GM12878 (cell line): ENCODE measurements around the gene TMEM163. TPM values are rescaled to one million over a fixed set of nuclear protein-coding genes. Genes with fewer than 3 reads are reported as not detected.

Experiments
- ATAC-seq: fragments of 200-7000 bp; cut with Tn5 transposase; 3 replicates; pipeline ENCODE4 v1.9.1; 2020; ENCODE audit warnings: mild to moderate bottlenecking, moderate library complexity
- BruUV-seq: library from RNA; stranded (reverse); fragments of 400-500 nt; replicated peaks from 2 replicates; lab custom pipeline; 2021; lab: Mats Ljungman, UMichigan
- CTCF ChIA-PET: fragments of 300-600 bp; sonication (Branson Sonifier 250); formaldehyde crosslinking; extraction: SDS; loops from one replicate; lab custom pipeline; 2021; ENCODE audit warnings: inconsistent platforms; lab: Yijun Ruan, JAX
- POLR2A ChIA-PET: fragments of 350-600 bp; formaldehyde crosslinking; extraction: SDS; loops from one replicate; lab custom pipeline; 2021; ENCODE audit warnings: inconsistent platforms; lab: Charles Lee
- RAD21 ChIA-PET: fragments of 300-600 bp; sonication (Branson Sonifier 250); formaldehyde crosslinking; loops from one replicate; lab custom pipeline; 2023; ENCODE audit warnings: antibody characterized with exemption; ENCODE audit not compliant: unreplicated experiment; lab: Charles Lee
- SMC1A ChIA-PET: fragments of 300-600 bp; sonication (Branson Sonifier 250); formaldehyde crosslinking; loops from one replicate; lab custom pipeline; 2023; ENCODE audit not compliant: unreplicated experiment, uncharacterized antibody; lab: Charles Lee
- DNase-seq: peaks from one replicate; pipeline ENCODE4 v3.0.0-alpha.2; 2011; ENCODE audit warnings: low read depth, low spot score
- FAIRE-seq: peaks from 3 replicates; lab custom pipeline; 2011; peaks lifted over from hg19 to GRCh38; lab: Jason Lieb, UNC
- H2AFZ ChIP-seq: 2 replicates; pipeline ENCODE4 v1.6.0; 2011; ENCODE audit warnings: low read depth, low read length, control low read depth; ENCODE audit not compliant: control insufficient read depth
- H3K27ac ChIP-seq: 2 replicates; pipeline ENCODE4 v1.5.1; 2011; ENCODE audit warnings: control low read depth; ENCODE audit not compliant: control insufficient read depth, insufficient read depth
- H3K27me3 ChIP-seq, 2 experiments: replicated peaks in 1 of 2; 2 replicates each; pipeline versions ENCODE4 v1.6.0 to v1.6.1; 2011; ENCODE audit warnings: low read length in 1 of 2; ENCODE audit not compliant: control insufficient read depth in 2 of 2, insufficient read depth in 2 of 2
- H3K36me3 ChIP-seq, 2 experiments: 2 replicates each; pipeline ENCODE4 v1.5.1; 2011; ENCODE audit warnings: low read length in 1 of 2; ENCODE audit not compliant: control insufficient read depth in 2 of 2, insufficient read depth in 2 of 2
- H3K4me1 ChIP-seq: 2 replicates; pipeline ENCODE4 v1.6.1; 2011; ENCODE audit warnings: mild to moderate bottlenecking, low read length, moderate library complexity, mixed read lengths; ENCODE audit not compliant: control insufficient read depth, insufficient read depth
- H3K4me2 ChIP-seq: 2 replicates; pipeline ENCODE4 v1.6.0; 2011; ENCODE audit warnings: control low read depth; ENCODE audit not compliant: control insufficient read depth, insufficient read depth
- H3K4me3 ChIP-seq: fragments of 200-600 bp; sonication (generic); 2 replicates; pipeline ENCODE4 v1.5.1; 2016
- H3K79me2 ChIP-seq: 2 replicates; pipeline ENCODE4 v1.6.0; 2011; ENCODE audit warnings: low read length; ENCODE audit not compliant: control insufficient read depth, insufficient read depth
- H3K9ac ChIP-seq: 2 replicates; pipeline ENCODE4 v1.8.0; 2011; ENCODE audit warnings: low read length, control low read depth, mixed read lengths; ENCODE audit not compliant: control insufficient read depth, insufficient read depth
- H3K9me3 ChIP-seq: replicated peaks from 3 replicates; pipeline ENCODE4 v1.5.1; 2011; ENCODE audit warnings: mild to moderate bottlenecking, low read length; ENCODE audit not compliant: control insufficient read depth, insufficient read depth
- H4K20me1 ChIP-seq: 2 replicates; pipeline ENCODE4 v1.6.0; 2011; ENCODE audit not compliant: control insufficient read depth, insufficient read depth
- ATF2 ChIP-seq: IDR thresholded peaks from 2 replicates; pipeline ENCODE4 v1.6.1; 2012; ENCODE audit warnings: low read length, inconsistent platforms
- EGR1 ChIP-seq, 2 experiments: IDR thresholded peaks; 1 replicate in 1 of 2; 2 replicates in 1 of 2; pipeline ENCODE4 v1.6.1; 2011 to 2012; ENCODE audit warnings: low read depth in 2 of 2, low read length in 2 of 2, borderline replicate concordance in 1 of 2, mild to moderate bottlenecking in 1 of 2, moderate library complexity in 1 of 2
- GABPA ChIP-seq: IDR thresholded peaks from 2 replicates; pipeline ENCODE4 v1.6.1; 2014; ENCODE audit warnings: antibody characterized with exemption, low read depth, mild to moderate bottlenecking, inconsistent platforms
- HDGF ChIP-seq: fragments of 450-650 bp; IDR thresholded peaks from 2 replicates; pipeline ENCODE4 v1.6.1; 2016; ENCODE audit warnings: antibody characterized with exemption
- JUNB ChIP-seq: IDR thresholded peaks from 2 replicates; pipeline ENCODE4 v1.6.1; 2016; ENCODE audit warnings: antibody characterized with exemption, mild to moderate bottlenecking
- NFIC ChIP-seq: IDR thresholded peaks from 2 replicates; pipeline ENCODE4 v1.6.1; 2012; ENCODE audit warnings: low read depth, mild to moderate bottlenecking, inconsistent platforms, low read length, moderate library complexity
- RUNX3 ChIP-seq: IDR thresholded peaks from 2 replicates; pipeline ENCODE4 v1.6.1; 2012; ENCODE audit warnings: low read length, inconsistent platforms
- WGBS: methylation state at CpG from one replicate; pipeline ENCODE4 v1.1.6; 2016; ENCODE audit warnings: low lambda C conversion rate; ENCODE audit not compliant: insufficient replicate concordance, insufficient coverage; ENCODE audit errors: missing lambda C conversion rate; 5-methylcytosine and 5-hydroxymethylcytosine counted together
- in situ Hi-C: fragments of 300-500 bp; cut with MboI; formaldehyde crosslinking; loops from 9 replicates; pipeline ENCODE4 v1.14.3; 2018; ENCODE audit warnings: mixed read lengths
- intact Hi-C: fragments of 100-400 bp; cut with micrococcal nuclease; formaldehyde crosslinking; loops from one replicate; pipeline ENCODE4 v1.14.2; 2022; ENCODE audit not compliant: unreplicated experiment
- polyA plus RNA-seq, 11 experiments: library from polyadenylated mRNA; depleted of rRNA in 4 of 11; unstranded in 6 of 11; stranded (reverse) in 5 of 11; fragments of >200 nt; fragmentation: Nextera tagmentation in 4 of 11; fragmentation: Illumina TruSeq in 1 of 11; extraction: Ambion mirVana in 4 of 11; extraction: Trizol in 1 of 11; gene quantifications; 1 replicate in 1 of 11; 2 replicates in 10 of 11; pipeline versions ENCODE4 v1.2.1 to v1.2.3, GENCODE V29; 2011 to 2016; ENCODE audit warnings: inconsistent platforms in 2 of 11, missing spikeins in 2 of 11, low read depth in 1 of 11
- total RNA-seq, 4 experiments: library from RNA; depleted of rRNA in 3 of 4; stranded (reverse); fragments of >200 nt in 3 of 4; fragmentation: Illumina TruSeq in 1 of 4; extraction: Trizol in 1 of 4; gene quantifications; 2 replicates each; pipeline versions ENCODE4 v1.2.1 to v1.2.3, GENCODE V29; 2013 to 2021

The TMEM163 gene
- total and polyA plus RNA-seq, 10 of the 15 experiments (the other 5 are each of a cell fraction or from before 2014, with no cell fraction given), result 0.05 to 0.11 (median 0.07) TPM; not detected in 4

GRCh38 chr2:134642938-134643337 is 75.9 kb downstream of the TMEM163 start:
- no TSS peak for BruUV-seq
- CTCF ChIA-PET, result no interaction called here

More at GRCh38 chr2:134642938-134643337, 75.9 kb downstream of the TMEM163 start:
- Histone ChIP-seq H4K20me1 (no peaks in the 10 kb centered on the region), H3K4me3 (no peak overlapping the region), H3K27me3 (no peaks in the 10 kb centered on the region; a peak in 1 of 4 replicates), H3K9ac (no peak overlapping the region), H3K79me2 (no peaks in the 10 kb centered on the region)
- POLR2A ChIA-PET, result no interaction called here
- RAD21 ChIA-PET, result no interaction called here
- 31% methylated on average over 1 of the region's 1 CpG for WGBS
- FAIRE-seq, result no peak
- SMC1A ChIA-PET, result no interaction called here
- peak; percentile 57; the same call in 1 of the 2 replicates for TF ChIP-seq NFIC
- no peak for TF ChIP-seq HDGF
- peak; percentile 19; the same call in 1 of the 2 replicates for TF ChIP-seq GABPA
- TF ChIP-seq EGR1 (IDR thresholded peaks at IDR 0.05; ENCODE audit: borderline replicate concordance in 1 of 2, low read depth in 2 of 2, low read length in 2 of 2), result no peak
- TF ChIP-seq RUNX3, result peak; percentile 22; the same call in 1 of the 2 replicates
- peak; percentile 86 for TF ChIP-seq JUNB
- peak; percentile 66 for TF ChIP-seq ATF2
- TF ChIP-seq, all 136 proteins: peak for 5
- Histone ChIP-seq H3K27ac (no peak overlapping the region), H3K36me3 (no peaks in the 10 kb centered on the region), H3K4me2 (no peak overlapping the region), H2AFZ (no peak overlapping the region), H3K9me3 (no peaks in the 10 kb centered on the region), H3K4me1 (peaks cover 9% of the 10 kb centered on the region; the same call in 1 of the 2 replicates)
- intact Hi-C loops (no loop called here), in situ Hi-C loops (no loop called here)
- no peak for DNase-seq
- 0 out of 3 replicates have a peak, but pooled peaks have one; percentile 21 for ATAC-seq
